Endothelial cell of umbilical vein (primary cell): ENCODE measurements around the gene BABAM1. TPM values are rescaled to one million over a fixed set of nuclear protein-coding genes. Genes with fewer than 3 reads are reported as not detected.

Experiments used
- BruUV-seq: library from RNA; stranded (reverse); fragments of 400-500 nt; replicated peaks from 2 replicates; lab custom pipeline; 2021; lab: Mats Ljungman, UMichigan
- CTCF ChIA-PET: fragments of 300-600, 350-600 bp; sonication (Branson Sonifier 250); formaldehyde crosslinking; loops from one replicate; lab custom pipeline; 2021; ENCODE audit warnings: antibody characterized with exemption, inconsistent platforms; lab: Charles Lee
- POLR2A ChIA-PET: fragments of 300-600, 350-600 bp; sonication (Branson Sonifier 250); formaldehyde crosslinking; loops from one replicate; lab custom pipeline; 2021; ENCODE audit warnings: antibody characterized with exemption, inconsistent platforms; lab: Charles Lee
- DNase-seq: peaks from one replicate; pipeline ENCODE4 v3.0.0-alpha.2; 2011; ENCODE audit warnings: low read depth, low spot score
- FAIRE-seq: peaks from 2 replicates; lab custom pipeline; 2011; peaks lifted over from hg19 to GRCh38; lab: Jason Lieb, UNC
- H2AFZ ChIP-seq: 2 replicates; pipeline ENCODE4 v1.6.0; 2012; ENCODE audit warnings: low read depth, low read length, control low read depth, inconsistent platforms
- H3K27ac ChIP-seq: 2 replicates; pipeline ENCODE4 v1.5.1; 2011; ENCODE audit warnings: low read depth, mild to moderate bottlenecking, control low read depth, low read length, moderate library complexity; ENCODE audit not compliant: insufficient read depth
- H3K27me3 ChIP-seq, 2 experiments: 2 replicates each; pipeline versions ENCODE4 v1.6.0 to v1.6.1; 2011; ENCODE audit warnings: low read length in 2 of 2, mixed read lengths in 1 of 2; ENCODE audit not compliant: control insufficient read depth in 2 of 2, insufficient read depth in 2 of 2
- H3K36me3 ChIP-seq, 2 experiments: 2 replicates in 1 of 2; 3 replicates in 1 of 2; pipeline ENCODE4 v1.5.1; 2011; ENCODE audit warnings: low read length in 2 of 2, mild to moderate bottlenecking in 1 of 2, moderate library complexity in 1 of 2; ENCODE audit not compliant: control insufficient read depth in 2 of 2, insufficient read depth in 2 of 2; ENCODE audit errors: extremely low read depth in 1 of 2
- H3K4me1 ChIP-seq: 3 replicates; pipeline ENCODE4 v1.5.1; 2011; ENCODE audit warnings: mild to moderate bottlenecking, low read length; ENCODE audit not compliant: control insufficient read depth, insufficient read depth; ENCODE audit errors: extremely low read depth
- H3K4me2 ChIP-seq: 2 replicates; pipeline ENCODE4 v1.6.1; 2011; ENCODE audit warnings: low read length, control low read depth, mixed read lengths; ENCODE audit not compliant: insufficient read depth
- H3K4me3 ChIP-seq, 3 experiments: fragments of 200-600 bp in 1 of 3; sonication (generic), shearing (Covaris generic) in 1 of 3; replicated peaks in 1 of 3; 2 replicates each; pipeline ENCODE4 v1.5.1; 2011 to 2016; ENCODE audit warnings: control low read depth in 3 of 3, low read length in 3 of 3, mild to moderate bottlenecking in 2 of 3, inconsistent platforms in 1 of 3, low read depth in 1 of 3, moderate library complexity in 1 of 3; ENCODE audit not compliant: insufficient read depth in 1 of 3
- H3K79me2 ChIP-seq: 2 replicates; pipeline ENCODE4 v1.6.0; 2012; ENCODE audit warnings: low read length, inconsistent platforms; ENCODE audit not compliant: control insufficient read depth, insufficient read depth
- H3K9ac ChIP-seq: replicated peaks from 2 replicates; pipeline ENCODE3; 2011; ENCODE audit warnings: low read length, control low read depth; ENCODE audit not compliant: insufficient read depth; ENCODE audit errors: extremely low read depth
- H3K9me1 ChIP-seq: replicated peaks from 3 replicates; pipeline ENCODE4 v1.6.0; 2011; ENCODE audit warnings: mild to moderate bottlenecking, low read length; ENCODE audit not compliant: control insufficient read depth, insufficient read depth; ENCODE audit errors: extremely low read depth
- H3K9me3 ChIP-seq: replicated peaks from 2 replicates; pipeline ENCODE4 v1.5.1; 2012; ENCODE audit warnings: low read length, inconsistent platforms; ENCODE audit not compliant: control insufficient read depth, insufficient read depth
- H4K20me1 ChIP-seq: replicated peaks from 2 replicates; pipeline ENCODE3; 2011; ENCODE audit warnings: mild to moderate bottlenecking, low read length; ENCODE audit not compliant: control insufficient read depth, insufficient read depth; ENCODE audit errors: extremely low read depth
- CTCF ChIP-seq, 2 donors: IDR thresholded peaks; 1 replicate in 1 of 2; 2 replicates in 1 of 2; pipeline ENCODE4 v1.5.1; 2011; ENCODE audit warnings: low read length in 2 of 2, mild to moderate bottlenecking in 2 of 2, moderate library complexity in 2 of 2, control low read depth in 1 of 2, inconsistent platforms in 1 of 2, low read depth in 1 of 2; ENCODE audit not compliant: insufficient read depth in 1 of 2; ENCODE audit errors: extremely low read depth in 1 of 2
- EZH2 ChIP-seq: IDR thresholded peaks from 2 replicates; pipeline ENCODE4 v1.6.1; 2012; ENCODE audit warnings: borderline replicate concordance, low read depth, mild to moderate bottlenecking, moderate library complexity, low read length, inconsistent platforms; ENCODE audit not compliant: severe bottlenecking
- FOS ChIP-seq: IDR thresholded peaks from 2 replicates; pipeline ENCODE4 v1.6.1; 2011; ENCODE audit warnings: mild to moderate bottlenecking, low read length, moderate library complexity, borderline replicate concordance; ENCODE audit not compliant: insufficient read depth
- GATA2 ChIP-seq: IDR thresholded peaks from 2 replicates; pipeline ENCODE4 v1.7.0; 2011; ENCODE audit warnings: low read depth, mild to moderate bottlenecking, moderate library complexity, mixed read lengths, low read length; ENCODE audit not compliant: insufficient read length, insufficient read depth
- JUN ChIP-seq: IDR thresholded peaks from 2 replicates; pipeline ENCODE4 v1.6.1; 2011; ENCODE audit warnings: borderline replicate concordance, low read depth; ENCODE audit not compliant: insufficient read length, insufficient read depth
- MYC ChIP-seq: IDR thresholded peaks from one replicate; pipeline ENCODE4 v1.6.1; 2011; ENCODE audit warnings: mild to moderate bottlenecking, low read depth, low read length
- POLR2A ChIP-seq: IDR thresholded peaks from 2 replicates; pipeline ENCODE4 v1.6.1; 2012; ENCODE audit warnings: low read depth, mild to moderate bottlenecking, control low read depth, low read length
- POLR2AphosphoS5 ChIP-seq: IDR thresholded peaks from 2 replicates; pipeline ENCODE4 v1.6.1; 2012; ENCODE audit warnings: low read depth, mild to moderate bottlenecking, control low read depth, low read length, moderate library complexity; ENCODE audit not compliant: insufficient read depth
- dilution Hi-C: fragments of 300-500 bp; cut with MboI; formaldehyde crosslinking; loops from one replicate; pipeline ENCODE4 v1.15.0; 2019; ENCODE audit warnings: low sequenced_read_pairs; ENCODE audit not compliant: extremely low pct_ligation_motif_present
- intact Hi-C: fragments of 100-400 bp; cut with micrococcal nuclease; formaldehyde crosslinking; loops from one replicate; pipeline ENCODE4 v1.10.0; 2022
- polyA plus RNA-seq, 4 experiments: library from polyadenylated mRNA; depleted of rRNA in 3 of 4; stranded (reverse) in 3 of 4; unstranded in 1 of 4; fragments of >200 nt; gene quantifications; 2 replicates each; pipeline versions ENCODE4 v1.2.1 to v1.2.3, GENCODE V29; 2011 to 2012; ENCODE audit warnings: missing spikeins in 1 of 4
- total RNA-seq: library from RNA; stranded (reverse); gene quantifications from 2 replicates; pipeline ENCODE4 v1.2.3, GENCODE V29; 2021
- TF ChIP-seq, protein P1 (sequence below): IDR thresholded peaks from 2 replicates; pipeline ENCODE4 v1.6.1; 2011; ENCODE audit not compliant: insufficient read depth, insufficient read length

The BABAM1 gene
- total and polyA plus RNA-seq, 2 donors (not counting 3 experiments of a cell fraction or from before 2014, with no cell fraction given), result 118 to 140 TPM

DNA sequence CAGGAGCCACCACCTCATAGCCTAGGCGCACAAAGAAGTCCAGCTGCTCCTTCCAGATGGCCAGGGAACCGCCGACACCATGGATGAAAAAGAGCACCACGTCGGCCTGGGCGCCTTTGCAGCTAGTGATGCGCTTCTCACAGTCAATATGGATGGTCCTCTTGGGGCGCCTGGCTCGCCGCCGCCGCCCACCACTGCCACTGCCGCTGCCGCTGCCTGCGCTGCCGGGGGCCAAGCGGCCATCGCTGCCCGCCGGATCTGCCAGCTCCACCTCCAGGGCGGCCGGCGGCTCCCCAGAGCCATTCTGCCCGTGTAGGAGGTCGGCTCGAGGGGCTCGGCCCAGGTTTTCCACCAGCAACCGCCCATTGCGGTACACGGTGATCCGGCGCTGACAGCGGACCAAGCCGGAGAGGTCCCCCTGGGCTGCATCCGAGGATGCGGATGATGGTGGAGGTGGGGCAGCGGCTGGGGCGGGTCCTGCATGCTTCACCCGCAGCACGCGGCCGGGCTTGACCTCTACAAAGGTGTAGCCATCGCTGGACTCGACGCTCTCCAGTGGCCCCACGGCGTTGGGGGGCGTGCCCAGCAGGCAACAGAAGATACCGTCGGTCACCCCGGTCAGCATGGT lies 33.9 kb downstream of the BABAM1 start:
- no peaks in the 10 kb centered on the region for H3K36me3 ChIP-seq
- no peaks in the 10 kb centered on the region for H3K27me3 ChIP-seq
- ChIA-PET POLR2A (no interaction called here), CTCF (no interaction called here)
- H3K9me3 ChIP-seq, result no peaks in the 10 kb centered on the region
- no peaks in the 10 kb centered on the region for H3K9me1 ChIP-seq
- no TSS peak for BruUV-seq
- H3K4me3 ChIP-seq, result no peak overlapping the region
- TF ChIP-seq CTCF (IDR thresholded peaks at IDR 0.05; ENCODE audit: extremely low read depth in 1 of 2, insufficient read depth in 1 of 2, low read depth in 1 of 2, low read length in 2 of 2), result no peak
- TF ChIP-seq, protein P1, sequence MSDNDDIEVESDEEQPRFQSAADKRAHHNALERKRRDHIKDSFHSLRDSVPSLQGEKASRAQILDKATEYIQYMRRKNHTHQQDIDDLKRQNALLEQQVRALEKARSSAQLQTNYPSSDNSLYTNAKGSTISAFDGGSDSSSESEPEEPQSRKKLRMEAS, result no peak
- no peak for TF ChIP-seq EZH2
- no peak for TF ChIP-seq JUN
- TF ChIP-seq FOS, result no peak
- no peak for TF ChIP-seq POLR2A
- no peak for TF ChIP-seq GATA2
- TF ChIP-seq POLR2AphosphoS5, result no peak
- TF ChIP-seq MYC, result no peak
- H3K27ac ChIP-seq, result no peak overlapping the region
- H4K20me1 ChIP-seq, result no peaks in the 10 kb centered on the region
- intact Hi-C loops (no loop called here), dilution Hi-C loops (no loop called here)
- DNase-seq (no peak), FAIRE-seq (no peak)
- peaks cover 5% of the 10 kb centered on the region for H3K4me1 ChIP-seq
- H2AFZ ChIP-seq, result no peak overlapping the region
- no peak overlapping the region for H3K4me2 ChIP-seq
- no peak overlapping the region for H3K9ac ChIP-seq
- no peaks in the 10 kb centered on the region for H3K79me2 ChIP-seq
